HFFc6 (cell line): ENCODE results near the gene CABS1. TPM values are rescaled to one million over a fixed set of nuclear protein-coding genes. Genes with fewer than 3 reads are reported as not detected.

Source experiments
- DNase-seq: peaks from one replicate; pipeline ENCODE4 v3.0.0-alpha.2; 2018
- H3K27ac Mint-ChIP-seq: 2 replicates; pipeline ENCODE4 v1.8.0; 2020; ENCODE audit warnings: mild to moderate bottlenecking, mixed read lengths
- H3K27me3 Mint-ChIP-seq: 2 replicates; pipeline ENCODE4 v1.8.0; 2021; ENCODE audit warnings: mild to moderate bottlenecking, moderate library complexity, mixed read lengths; ENCODE audit not compliant: insufficient read depth
- H3K36me3 Mint-ChIP-seq: 2 replicates; pipeline ENCODE4 v1.8.0; 2021; ENCODE audit warnings: low read depth, mixed read lengths
- H3K4me1 Mint-ChIP-seq: 2 replicates; pipeline ENCODE4 v1.8.0; 2020; ENCODE audit warnings: low read depth, mixed read lengths
- H3K4me3 Mint-ChIP-seq: 2 replicates; pipeline ENCODE4 v1.8.0; 2020; ENCODE audit warnings: mild to moderate bottlenecking, moderate library complexity, mixed read lengths
- H3K9me3 Mint-ChIP-seq: 2 replicates; pipeline ENCODE4 v1.8.0; 2020; ENCODE audit warnings: mild to moderate bottlenecking, mixed read lengths
- total RNA-seq, 6 experiments: library from RNA; stranded (reverse); fragmentation: NEBNext Ultra II Directional; extraction: Animal tissue kit (Norgen Biotek cat#: 25700); gene quantifications; 2 replicates in 1 of 6; 3 replicates in 5 of 6; pipeline ENCODE4 v1.2.3, GENCODE V29; 2021
- TF ChIP-seq, protein P1 (sequence below): fragments of 200-600 bp; sonication (generic); IDR thresholded peaks from 2 replicates; pipeline ENCODE4 v1.5.0; 2021; ENCODE audit warnings: antibody characterized with exemption, mild to moderate bottlenecking

CABS1 gene
- total RNA-seq, 6 experiments from 2014 or later, result not detected

DNA sequence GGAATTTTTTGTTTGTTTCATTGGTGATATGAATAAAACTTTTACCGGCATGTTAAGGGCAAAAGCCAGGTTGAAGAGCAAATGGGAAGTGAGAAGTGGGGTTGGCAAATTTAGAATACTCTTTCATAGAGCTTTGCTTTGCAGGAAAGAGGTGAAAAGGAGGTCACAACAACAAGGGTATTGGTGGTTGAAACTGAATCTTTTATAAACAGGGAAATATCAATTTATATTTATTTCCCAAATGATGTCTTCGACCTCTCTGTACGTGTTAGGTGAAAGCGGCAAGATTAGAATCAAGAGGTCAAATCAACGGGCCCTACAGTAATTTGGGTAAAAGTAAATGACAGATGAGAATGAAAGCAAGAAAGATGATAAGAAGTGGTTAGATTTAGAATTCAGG lies 29.2 kb downstream of the CABS1 start:
- Mint-ChIP-seq H3K4me1 (no peaks in the 10 kb centered on the region), H3K27ac (no peak overlapping the region), H3K4me3 (no peak overlapping the region), H3K9me3 (peaks cover 25% of the 10 kb centered on the region), H3K27me3 (no peaks in the 10 kb centered on the region), H3K36me3 (no peaks in the 10 kb centered on the region)
- DNase-seq, result no peak
- TF ChIP-seq, protein P1, sequence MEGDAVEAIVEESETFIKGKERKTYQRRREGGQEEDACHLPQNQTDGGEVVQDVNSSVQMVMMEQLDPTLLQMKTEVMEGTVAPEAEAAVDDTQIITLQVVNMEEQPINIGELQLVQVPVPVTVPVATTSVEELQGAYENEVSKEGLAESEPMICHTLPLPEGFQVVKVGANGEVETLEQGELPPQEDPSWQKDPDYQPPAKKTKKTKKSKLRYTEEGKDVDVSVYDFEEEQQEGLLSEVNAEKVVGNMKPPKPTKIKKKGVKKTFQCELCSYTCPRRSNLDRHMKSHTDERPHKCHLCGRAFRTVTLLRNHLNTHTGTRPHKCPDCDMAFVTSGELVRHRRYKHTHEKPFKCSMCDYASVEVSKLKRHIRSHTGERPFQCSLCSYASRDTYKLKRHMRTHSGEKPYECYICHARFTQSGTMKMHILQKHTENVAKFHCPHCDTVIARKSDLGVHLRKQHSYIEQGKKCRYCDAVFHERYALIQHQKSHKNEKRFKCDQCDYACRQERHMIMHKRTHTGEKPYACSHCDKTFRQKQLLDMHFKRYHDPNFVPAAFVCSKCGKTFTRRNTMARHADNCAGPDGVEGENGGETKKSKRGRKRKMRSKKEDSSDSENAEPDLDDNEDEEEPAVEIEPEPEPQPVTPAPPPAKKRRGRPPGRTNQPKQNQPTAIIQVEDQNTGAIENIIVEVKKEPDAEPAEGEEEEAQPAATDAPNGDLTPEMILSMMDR, result no peak

DNA sequence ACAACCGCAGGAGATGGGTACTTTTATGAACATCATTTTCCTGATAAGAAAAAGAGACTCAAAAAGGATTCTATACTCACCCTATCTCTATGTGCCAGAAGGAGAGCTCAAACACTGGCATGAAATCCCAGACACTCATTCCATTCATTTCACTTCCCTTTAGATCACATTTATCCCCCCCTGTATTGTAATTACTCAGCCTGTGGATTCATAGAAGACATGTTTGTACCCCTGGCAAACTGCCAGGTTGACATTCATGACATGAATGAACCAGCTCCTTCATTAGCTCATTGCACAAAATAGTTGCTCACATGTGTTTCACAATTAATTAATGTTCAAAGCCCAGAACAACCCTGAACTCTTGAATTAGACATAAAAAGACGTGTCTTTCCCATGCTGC lies 30.7 kb downstream of the CABS1 start:
- DNase-seq, result no peak
- TF ChIP-seq, protein P1, result no peak
- Mint-ChIP-seq H3K4me1 (no peaks in the 10 kb centered on the region), H3K9me3 (peaks cover 25% of the 10 kb centered on the region), H3K27me3 (no peaks in the 10 kb centered on the region), H3K4me3 (no peak overlapping the region), H3K36me3 (no peaks in the 10 kb centered on the region), H3K27ac (no peak overlapping the region)

DNA sequence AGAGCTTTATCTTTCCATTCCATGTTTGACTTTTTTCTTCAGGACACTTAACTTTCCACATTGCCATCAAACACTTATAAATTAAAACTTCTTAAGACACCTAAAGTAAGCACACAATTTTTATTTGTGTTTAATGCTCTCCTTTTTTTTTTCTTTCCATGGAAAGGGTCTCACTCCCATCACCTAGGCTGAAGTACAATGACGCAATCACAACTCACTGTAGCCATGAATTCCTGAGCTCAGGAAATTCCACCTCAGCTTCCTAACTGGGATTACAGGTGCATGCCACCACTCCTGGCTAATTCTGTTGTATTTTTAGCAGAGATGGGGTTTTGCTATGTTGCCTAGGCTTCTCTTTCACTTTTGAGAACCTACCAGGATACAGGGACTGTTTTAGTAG lies 33.0 kb downstream of the CABS1 start:
- H3K27me3 Mint-ChIP-seq, result no peaks in the 10 kb centered on the region
- TF ChIP-seq, protein P1, result no peak
- peaks cover 25% of the 10 kb centered on the region for H3K9me3 Mint-ChIP-seq
- no peaks in the 10 kb centered on the region for H3K36me3 Mint-ChIP-seq
- H3K4me1 Mint-ChIP-seq, result no peaks in the 10 kb centered on the region
- H3K27ac Mint-ChIP-seq, result no peak overlapping the region
- no peak overlapping the region for H3K4me3 Mint-ChIP-seq
- no peak for DNase-seq

DNA sequence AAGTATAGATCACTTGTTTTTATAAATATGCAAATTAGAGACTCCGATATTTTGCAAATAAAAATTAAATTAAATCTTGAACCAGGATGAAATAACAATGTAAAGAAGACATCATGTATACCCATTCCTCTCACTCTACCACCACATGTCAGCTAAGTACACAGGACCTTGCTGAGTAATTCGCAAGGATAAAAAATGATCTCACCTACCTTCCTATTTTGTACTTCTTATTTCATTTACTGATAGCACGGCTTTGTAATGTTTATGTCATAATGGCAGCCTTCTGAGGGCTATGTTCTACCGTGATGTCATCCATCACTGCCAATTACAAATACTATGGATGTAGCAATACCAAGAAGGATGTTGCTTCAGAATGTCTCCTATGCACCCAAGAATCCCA lies 37.2 kb downstream of the CABS1 start:
- Mint-ChIP-seq H3K4me3 (no peak overlapping the region), H3K27ac (no peak overlapping the region), H3K27me3 (no peaks in the 10 kb centered on the region), H3K9me3 (peaks cover 14% of the 10 kb centered on the region), H3K4me1 (no peaks in the 10 kb centered on the region), H3K36me3 (no peaks in the 10 kb centered on the region)
- no peak for DNase-seq
- TF ChIP-seq, protein P1, result no peak

DNA sequence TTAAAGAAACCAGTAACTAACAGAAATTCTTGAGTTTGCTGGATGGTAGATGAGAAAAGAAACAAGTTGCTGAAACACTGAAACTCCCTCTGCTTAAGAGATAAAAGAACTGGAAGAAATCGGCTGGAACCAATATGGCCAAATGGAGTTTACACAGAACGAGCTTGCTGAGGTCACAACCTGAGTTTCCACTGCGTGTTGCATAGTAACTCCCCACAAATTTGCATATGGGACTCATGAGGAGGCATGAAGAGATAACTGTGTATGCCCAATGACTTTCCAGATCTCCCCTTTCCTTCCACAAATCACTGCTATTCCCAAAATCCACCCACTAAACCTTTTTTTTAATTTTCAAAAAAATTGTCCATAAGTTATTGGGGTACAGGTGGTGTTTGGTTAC lies 38.0 kb downstream of the CABS1 start:
- Mint-ChIP-seq H3K9me3 (peaks cover 8% of the 10 kb centered on the region), H3K36me3 (no peaks in the 10 kb centered on the region), H3K27me3 (no peaks in the 10 kb centered on the region), H3K4me3 (no peak overlapping the region), H3K27ac (no peak overlapping the region), H3K4me1 (no peaks in the 10 kb centered on the region)
- no peak for DNase-seq
- TF ChIP-seq, protein P1, result no peak

GRCh38 chr4:70380578-70380977 lies 45.8 kb downstream of the CABS1 start:
- no peak overlapping the region for H3K4me3 Mint-ChIP-seq
- no peak overlapping the region for H3K27ac Mint-ChIP-seq
- H3K4me1 Mint-ChIP-seq, result no peaks in the 10 kb centered on the region
- H3K9me3 Mint-ChIP-seq, result peaks cover 3% of the 10 kb centered on the region
- DNase-seq, result no peak
- H3K36me3 Mint-ChIP-seq, result no peaks in the 10 kb centered on the region
- no peaks in the 10 kb centered on the region for H3K27me3 Mint-ChIP-seq
- TF ChIP-seq, protein P1, result no peak
